HG03342 (cell line): ENCODE results near the gene HDAC4.

ENCODE experiments used
- ATAC-seq: cut with Tn5 transposase; IDR thresholded peaks from one replicate; pipeline ENCODE4 v1.9.1; 2021; ENCODE audit warnings: mild to moderate bottlenecking, moderate library complexity; ENCODE audit not compliant: unreplicated experiment

The HDAC4 gene

GRCh38 chr2:239025951-239026461, 374.8 kb downstream of the HDAC4 start:
- ATAC-seq: no peak

GRCh38 chr2:239025096-239025801, 375.6 kb downstream of the HDAC4 start:
- ATAC-seq: no peak

GRCh38 chr2:239024226-239024625, 376.6 kb downstream of the HDAC4 start:
- ATAC-seq: no peak

GRCh38 chr2:239022437-239023260, 378.2 kb downstream of the HDAC4 start:
- no peak for ATAC-seq

- no peak for ATAC-seq
Observed at GRCh38 chr2:239021651-239022436, 379.0 kb downstream of the HDAC4 start.

- no peak for ATAC-seq
Observed at GRCh38 chr2:239021224-239021623, 379.6 kb downstream of the HDAC4 start.

GRCh38 chr2:239020541-239021041, 380.2 kb downstream of the HDAC4 start:
- ATAC-seq: no peak

- ATAC-seq: no peak
Observed at GRCh38 chr2:239019183-239019581, 381.6 kb downstream of the HDAC4 start.

- ATAC-seq: no peak
Observed at GRCh38 chr2:239018271-239019182, 382.3 kb downstream of the HDAC4 start.

- ATAC-seq: no peak
Observed at GRCh38 chr2:239017491-239018098, 383.2 kb downstream of the HDAC4 start.

GRCh38 chr2:239015901-239016675, 384.7 kb downstream of the HDAC4 start:
- no peak for ATAC-seq

- ATAC-seq: no peak
Observed at GRCh38 chr2:239015218-239015900, 385.5 kb downstream of the HDAC4 start.

- ATAC-seq: no peak
Observed at GRCh38 chr2:239014458-239015217, 386.2 kb downstream of the HDAC4 start.

GRCh38 chr2:239013678-239013976, 387.2 kb downstream of the HDAC4 start:
- ATAC-seq: no peak

GRCh38 chr2:239012936-239013677, 387.7 kb downstream of the HDAC4 start:
- no peak for ATAC-seq

- ATAC-seq: no peak
Observed at GRCh38 chr2:239012228-239012627, 388.6 kb downstream of the HDAC4 start.

- ATAC-seq: no peak
Observed at GRCh38 chr2:239009589-239009961, 391.2 kb downstream of the HDAC4 start.
